Thyroid gland (tissue), 4 donors: ENCODE data around the gene EXOC4. TPM values are rescaled to one million over a fixed set of nuclear protein-coding genes. Genes with fewer than 3 reads are reported as not detected.

Source experiments
- DNase-seq, 2 donors: peaks; one replicate each; pipeline ENCODE4 v3.0.0-alpha.2; 2019
- H3K27ac ChIP-seq, 3 donors: fragments of 200-600 bp; sonication (generic); 1 replicate in 2 of 3; 2 replicates in 1 of 3; pipeline ENCODE4 v1.5.1; 2016 to 2019; ENCODE audit warnings: mild to moderate bottlenecking in 1 of 3, moderate library complexity in 1 of 3
- H3K27me3 ChIP-seq: fragments of 200-600 bp; sonication (generic); one replicate; pipeline ENCODE4 v1.5.1; 2019
- H3K36me3 ChIP-seq, 2 donors: fragments of 200-600 bp; sonication (generic); one replicate each; pipeline ENCODE4 v1.5.1; 2016 to 2019
- H3K4me1 ChIP-seq, 2 donors: fragments of 200-600 bp; sonication (generic); one replicate each; pipeline ENCODE4 v1.5.1; 2017 to 2019
- H3K4me3 ChIP-seq, 3 donors: fragments of 200-600 bp; sonication (generic); replicated peaks in 1 of 3; 1 replicate in 2 of 3; 2 replicates in 1 of 3; pipeline ENCODE4 v1.5.1; 2016; ENCODE audit warnings: mild to moderate bottlenecking in 1 of 3
- H3K9me3 ChIP-seq: fragments of 200-600 bp; sonication (generic); one replicate; pipeline ENCODE4 v1.5.1; 2017
- POLR2A ChIP-seq, 2 donors: fragments of 450-650 bp; IDR thresholded peaks; one replicate each; pipeline ENCODE4 v1.6.1; 2017; ENCODE audit warnings: antibody characterized with exemption in 2 of 2, mild to moderate bottlenecking in 2 of 2, moderate library complexity in 1 of 2
- WGBS, 2 donors: methylation state at CpG; one replicate each; pipeline ENCODE4 v1.1.5; 2017; 5-methylcytosine and 5-hydroxymethylcytosine counted together
- intact Hi-C: fragments of 100-400 bp; cut with DNase I; formaldehyde crosslinking; loops from one replicate; pipeline ENCODE4 v1.15.1; 2023
- total RNA-seq, 4 donors: library from RNA; depleted of rRNA; stranded (reverse); fragments of >200 nt; gene quantifications; one replicate each; pipeline ENCODE4 v1.2.3, GENCODE V29; 2016
- TF ChIP-seq, protein P1 (sequence below), 6 experiments: fragments of 200-600 bp in 3 of 6; fragments of 450-650 bp in 3 of 6; sonication (generic) in 3 of 6; IDR thresholded peaks; one replicate each; pipeline ENCODE4 v1.5.1; 2016 to 2019; ENCODE audit warnings: antibody characterized with exemption in 6 of 6, mild to moderate bottlenecking in 2 of 6, inconsistent platforms in 1 of 6, moderate library complexity in 1 of 6

Gene EXOC4
- total RNA-seq, 4 donors from 2014 or later = 74.0 to 116 (median 107) TPM

DNA sequence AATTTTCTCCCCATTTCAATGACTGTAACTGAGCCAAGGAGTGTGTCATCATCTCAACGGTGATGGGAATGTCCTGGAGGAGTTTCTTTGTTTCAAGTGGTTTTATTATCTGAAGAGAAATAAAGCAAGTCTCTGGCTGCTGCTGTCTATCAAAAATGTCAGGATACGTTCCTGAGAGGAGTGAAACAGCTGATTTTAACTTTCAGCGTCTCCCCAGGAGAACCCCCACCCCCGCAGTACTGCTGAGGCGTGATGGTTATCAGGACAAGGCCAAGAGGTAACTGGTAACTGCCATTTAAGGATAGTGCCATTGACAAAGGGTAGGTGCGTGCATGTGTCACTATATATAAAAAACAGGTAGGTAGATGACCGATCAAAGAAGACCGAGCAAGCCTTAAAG lies 803.9 kb downstream of the EXOC4 start:
- Histone ChIP-seq H3K36me3 (no peaks in the 10 kb centered on the region), H3K4me1 (no peaks in the 10 kb centered on the region), H3K4me3 (no peak overlapping the region), H3K27ac (no peak overlapping the region), H3K27me3 (no peaks in the 10 kb centered on the region), H3K9me3 (no peaks in the 10 kb centered on the region)
- intact Hi-C loops = no loop called here
- TF ChIP-seq, protein P1, sequence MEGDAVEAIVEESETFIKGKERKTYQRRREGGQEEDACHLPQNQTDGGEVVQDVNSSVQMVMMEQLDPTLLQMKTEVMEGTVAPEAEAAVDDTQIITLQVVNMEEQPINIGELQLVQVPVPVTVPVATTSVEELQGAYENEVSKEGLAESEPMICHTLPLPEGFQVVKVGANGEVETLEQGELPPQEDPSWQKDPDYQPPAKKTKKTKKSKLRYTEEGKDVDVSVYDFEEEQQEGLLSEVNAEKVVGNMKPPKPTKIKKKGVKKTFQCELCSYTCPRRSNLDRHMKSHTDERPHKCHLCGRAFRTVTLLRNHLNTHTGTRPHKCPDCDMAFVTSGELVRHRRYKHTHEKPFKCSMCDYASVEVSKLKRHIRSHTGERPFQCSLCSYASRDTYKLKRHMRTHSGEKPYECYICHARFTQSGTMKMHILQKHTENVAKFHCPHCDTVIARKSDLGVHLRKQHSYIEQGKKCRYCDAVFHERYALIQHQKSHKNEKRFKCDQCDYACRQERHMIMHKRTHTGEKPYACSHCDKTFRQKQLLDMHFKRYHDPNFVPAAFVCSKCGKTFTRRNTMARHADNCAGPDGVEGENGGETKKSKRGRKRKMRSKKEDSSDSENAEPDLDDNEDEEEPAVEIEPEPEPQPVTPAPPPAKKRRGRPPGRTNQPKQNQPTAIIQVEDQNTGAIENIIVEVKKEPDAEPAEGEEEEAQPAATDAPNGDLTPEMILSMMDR (IDR thresholded peaks at IDR 0.05) = no peak
- no peak for TF ChIP-seq POLR2A (IDR thresholded peaks at IDR 0.05)
- DNase-seq = no peak
- 87 to 93% methylated on average over 8 of the region's 8 CpGs for WGBS, 2 donors

DNA sequence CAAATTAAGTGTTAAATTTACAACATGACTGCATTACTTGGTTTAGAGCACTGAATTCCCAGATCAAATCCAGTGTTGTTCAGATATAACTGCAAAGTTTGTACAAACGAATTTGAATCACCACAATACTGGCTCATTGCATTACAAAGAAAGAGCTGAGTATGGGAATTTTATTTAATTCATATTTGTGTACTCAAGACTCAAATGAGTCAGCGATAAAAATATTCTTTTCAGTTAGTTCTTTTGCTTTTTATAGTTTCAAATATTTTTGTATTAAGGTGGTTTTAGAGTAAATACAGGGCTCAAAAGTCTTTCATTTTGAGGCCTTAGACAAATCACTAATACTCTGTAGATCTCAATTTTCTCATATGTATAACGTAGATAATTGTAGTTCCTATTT lies 805.6 kb downstream of the EXOC4 start:
- Histone ChIP-seq H3K4me1 (no peaks in the 10 kb centered on the region), H3K9me3 (no peaks in the 10 kb centered on the region), H3K27ac (no peak overlapping the region), H3K27me3 (no peaks in the 10 kb centered on the region), H3K36me3 (no peaks in the 10 kb centered on the region), H3K4me3 (no peak overlapping the region)
- intact Hi-C loops = no loop called here
- no peak for DNase-seq
- no peak for TF ChIP-seq POLR2A (IDR thresholded peaks at IDR 0.05)
- TF ChIP-seq, protein P1 (IDR thresholded peaks at IDR 0.05) = no peak
- 93 to 95% methylated on average over 3 of the region's 3 CpGs for WGBS, 2 donors

DNA sequence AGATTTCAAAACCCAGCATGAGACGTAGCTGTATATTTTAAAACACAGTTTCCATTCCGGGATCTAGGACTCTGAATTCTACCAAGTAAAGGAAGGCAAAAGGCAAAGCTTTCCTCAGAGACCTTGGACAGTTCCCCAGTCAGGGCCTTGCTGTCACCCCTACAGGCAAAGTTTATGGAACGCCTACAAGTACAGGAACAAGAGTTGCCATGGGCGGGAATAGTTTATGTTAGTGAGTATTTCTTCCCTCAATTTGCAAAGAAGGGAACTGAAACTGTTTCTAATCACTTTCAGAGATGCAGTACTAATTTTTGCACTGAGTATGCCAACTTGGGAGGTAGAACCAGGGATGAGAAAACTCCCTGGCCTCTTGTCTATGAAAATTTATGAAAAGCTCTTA lies 806.1 kb downstream of the EXOC4 start:
- 85% methylated on average over 4 of the region's 4 CpGs for WGBS, 2 donors
- H3K4me3 ChIP-seq = no peak overlapping the region
- H3K36me3 ChIP-seq = no peaks in the 10 kb centered on the region
- no peaks in the 10 kb centered on the region for H3K27me3 ChIP-seq
- H3K9me3 ChIP-seq = no peaks in the 10 kb centered on the region
- TF ChIP-seq POLR2A (IDR thresholded peaks at IDR 0.05) = no peak
- TF ChIP-seq, protein P1 (IDR thresholded peaks at IDR 0.05) = no peak
- no peak overlapping the region for H3K27ac ChIP-seq
- H3K4me1 ChIP-seq = no peaks in the 10 kb centered on the region
- DNase-seq = no peak
- intact Hi-C loops = no loop called here

DNA sequence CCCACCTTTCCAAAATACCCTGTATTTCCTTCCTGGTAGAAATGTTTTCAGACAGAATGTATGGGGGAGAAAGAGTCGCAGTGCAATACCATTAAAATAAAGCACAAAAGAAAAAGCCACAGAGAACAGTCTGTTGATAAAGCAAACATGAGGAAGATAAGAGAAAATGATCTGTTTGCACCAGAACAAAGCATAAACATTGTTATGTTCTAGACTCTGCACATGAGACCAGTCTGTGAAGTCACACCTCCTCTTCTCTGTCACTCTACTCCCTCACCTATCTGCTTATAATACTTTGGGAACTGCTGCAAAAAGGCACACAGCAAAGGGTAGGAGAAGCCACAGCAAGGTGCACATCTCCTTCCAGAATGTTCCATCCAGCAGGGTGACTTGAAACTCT lies 807.0 kb downstream of the EXOC4 start:
- 94 to 95% methylated on average over 1 of the region's 1 CpG for WGBS, 2 donors
- no peak for DNase-seq
- Histone ChIP-seq H3K27ac (no peak overlapping the region), H3K4me1 (no peaks in the 10 kb centered on the region), H3K4me3 (no peak overlapping the region), H3K27me3 (no peaks in the 10 kb centered on the region), H3K9me3 (no peaks in the 10 kb centered on the region), H3K36me3 (no peaks in the 10 kb centered on the region)
- intact Hi-C loops = no loop called here
- no peak for TF ChIP-seq POLR2A (IDR thresholded peaks at IDR 0.05)
- TF ChIP-seq, protein P1 (IDR thresholded peaks at IDR 0.05) = no peak

DNA sequence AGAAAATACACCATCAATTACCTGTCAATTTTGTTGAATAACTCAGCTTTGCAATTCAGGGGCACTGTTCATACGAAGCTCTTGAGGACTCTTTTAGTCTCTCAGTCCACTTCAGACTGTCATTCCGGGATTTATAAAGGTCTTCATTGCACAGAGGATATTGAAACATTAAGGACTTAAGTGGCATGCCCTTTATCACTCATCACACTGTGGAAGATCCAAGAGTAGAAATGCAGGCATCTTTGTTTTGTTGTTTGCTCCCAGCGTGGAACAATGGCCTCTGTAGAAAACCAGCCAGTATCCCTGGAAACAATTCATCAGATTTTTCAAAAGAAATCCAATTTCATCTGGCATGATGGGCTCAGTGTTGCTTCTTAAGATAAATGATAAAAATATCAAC lies 808.0 kb downstream of the EXOC4 start:
- H3K36me3 ChIP-seq = no peaks in the 10 kb centered on the region
- H3K9me3 ChIP-seq = no peaks in the 10 kb centered on the region
- 88% methylated on average over 3 of the region's 3 CpGs for WGBS, 2 donors
- intact Hi-C loops = no loop called here
- H3K4me1 ChIP-seq = no peaks in the 10 kb centered on the region
- no peaks in the 10 kb centered on the region for H3K27me3 ChIP-seq
- no peak overlapping the region for H3K27ac ChIP-seq
- TF ChIP-seq, protein P1 (IDR thresholded peaks at IDR 0.05) = no peak
- no peak for TF ChIP-seq POLR2A (IDR thresholded peaks at IDR 0.05)
- no peak overlapping the region for H3K4me3 ChIP-seq
- DNase-seq = no peak
